Rectal smooth muscle tissue (tissue), 1 donor: ENCODE data around the gene C19orf12.

Experiments used
- H3K27ac ChIP-seq: one replicate; pipeline ENCODE4 v1.7.0; 2013; ENCODE audit warnings: low read depth, low read length, inconsistent platforms
- H3K27me3 ChIP-seq: one replicate; pipeline ENCODE4 v1.7.0; 2013; ENCODE audit warnings: low read length; ENCODE audit not compliant: control insufficient read depth, insufficient read depth
- H3K36me3 ChIP-seq: one replicate; pipeline ENCODE4 v1.7.0; 2013; ENCODE audit warnings: low read length; ENCODE audit not compliant: control insufficient read depth, insufficient read depth
- H3K4me1 ChIP-seq: one replicate; pipeline ENCODE4 v1.7.0; 2013; ENCODE audit warnings: low read length; ENCODE audit not compliant: control insufficient read depth, insufficient read depth
- H3K4me3 ChIP-seq: one replicate; pipeline ENCODE4 v1.7.0; 2013; ENCODE audit warnings: low read length
- H3K9ac ChIP-seq: one replicate; pipeline ENCODE4 v1.7.0; 2013; ENCODE audit warnings: low read length

Gene C19orf12

GRCh38 chr19:29702161-29702962, 12.7 kb downstream of the C19orf12 start:
- Histone ChIP-seq H3K27me3 (no peaks in the 10 kb centered on the region), H3K9ac (no peak overlapping the region), H3K4me1 (no peaks in the 10 kb centered on the region), H3K4me3 (no peak overlapping the region), H3K27ac (no peak overlapping the region), H3K36me3 (peaks cover 25% of the 10 kb centered on the region)

- H3K27ac ChIP-seq = no peak overlapping the region
- no peak overlapping the region for H3K4me3 ChIP-seq
- peaks cover 9% of the 10 kb centered on the region for H3K36me3 ChIP-seq
- no peak overlapping the region for H3K9ac ChIP-seq
- H3K27me3 ChIP-seq = no peaks in the 10 kb centered on the region
- H3K4me1 ChIP-seq = no peaks in the 10 kb centered on the region
These were observed 14.6 kb downstream of the C19orf12 start for GRCh38 chr19:29700498-29700897.

- Histone ChIP-seq H3K27me3 (no peaks in the 10 kb centered on the region), H3K4me1 (no peaks in the 10 kb centered on the region), H3K4me3 (no peak overlapping the region), H3K27ac (no peak overlapping the region), H3K9ac (no peak overlapping the region), H3K36me3 (peaks cover 8% of the 10 kb centered on the region)
These were observed 15.2 kb downstream of the C19orf12 start for GRCh38 chr19:29699861-29700260.

GRCh38 chr19:29697523-29698261, 17.4 kb downstream of the C19orf12 start:
- peaks cover 7% of the 10 kb centered on the region for H3K36me3 ChIP-seq
- no peak overlapping the region for H3K9ac ChIP-seq
- H3K27me3 ChIP-seq = no peaks in the 10 kb centered on the region
- no peak overlapping the region for H3K4me3 ChIP-seq
- no peaks in the 10 kb centered on the region for H3K4me1 ChIP-seq
- no peak overlapping the region for H3K27ac ChIP-seq

GRCh38 chr19:29696565-29696846, 18.6 kb downstream of the C19orf12 start:
- H3K27ac ChIP-seq = no peak overlapping the region
- H3K4me1 ChIP-seq = no peaks in the 10 kb centered on the region
- no peak overlapping the region for H3K9ac ChIP-seq
- H3K4me3 ChIP-seq = no peak overlapping the region
- no peaks in the 10 kb centered on the region for H3K27me3 ChIP-seq
- H3K36me3 ChIP-seq = peaks cover 4% of the 10 kb centered on the region

GRCh38 chr19:29695765-29696564, 19.1 kb downstream of the C19orf12 start:
- Histone ChIP-seq H3K27me3 (no peaks in the 10 kb centered on the region), H3K27ac (no peak overlapping the region)

GRCh38 chr19:29694669-29695627, 20.1 kb downstream of the C19orf12 start:
- H3K4me3 ChIP-seq = no peak overlapping the region
- no peaks in the 10 kb centered on the region for H3K36me3 ChIP-seq
- H3K9ac ChIP-seq = no peak overlapping the region
- no peaks in the 10 kb centered on the region for H3K27me3 ChIP-seq
- H3K27ac ChIP-seq = no peak overlapping the region
- no peaks in the 10 kb centered on the region for H3K4me1 ChIP-seq

More at GRCh38 chr19:29695765-29696564, 19.1 kb downstream of the C19orf12 start:
- Histone ChIP-seq H3K9ac (no peak overlapping the region), H3K4me3 (no peak overlapping the region), H3K36me3 (no peaks in the 10 kb centered on the region), H3K4me1 (no peaks in the 10 kb centered on the region)

GRCh38 chr19:29694161-29694560, 20.9 kb downstream of the C19orf12 start:
- Histone ChIP-seq H3K9ac (no peak overlapping the region), H3K4me3 (no peak overlapping the region), H3K27me3 (no peaks in the 10 kb centered on the region), H3K4me1 (no peaks in the 10 kb centered on the region), H3K36me3 (no peaks in the 10 kb centered on the region), H3K27ac (no peak overlapping the region)

- Histone ChIP-seq H3K4me1 (no peaks in the 10 kb centered on the region), H3K4me3 (no peak overlapping the region), H3K27me3 (no peaks in the 10 kb centered on the region), H3K9ac (no peak overlapping the region), H3K27ac (no peak overlapping the region), H3K36me3 (no peaks in the 10 kb centered on the region)
These were observed 24.2 kb downstream of the C19orf12 start for GRCh38 chr19:29690842-29691241.

- H3K9ac ChIP-seq = no peak overlapping the region
- no peak overlapping the region for H3K27ac ChIP-seq
- H3K4me1 ChIP-seq = no peaks in the 10 kb centered on the region
These were observed 26.9 kb downstream of the C19orf12 start for GRCh38 chr19:29687897-29688728.

GRCh38 chr19:29687244-29687896, 27.7 kb downstream of the C19orf12 start:
- Histone ChIP-seq H3K4me3 (no peak overlapping the region), H3K4me1 (no peaks in the 10 kb centered on the region), H3K27me3 (no peaks in the 10 kb centered on the region), H3K9ac (no peak overlapping the region), H3K27ac (no peak overlapping the region), H3K36me3 (no peaks in the 10 kb centered on the region)

More at GRCh38 chr19:29687897-29688728, 26.9 kb downstream of the C19orf12 start:
- H3K27me3 ChIP-seq = no peaks in the 10 kb centered on the region
- H3K36me3 ChIP-seq = no peaks in the 10 kb centered on the region
- no peak overlapping the region for H3K4me3 ChIP-seq
